HL-60 (cell line): ENCODE data around the gene CPTP.

Experiments
- DNase-seq, 2 experiments: peaks; one replicate each; pipeline ENCODE4 v3.0.0-alpha.2; 2010 to 2020; ENCODE audit warnings: low read depth in 1 of 2, low spot score in 1 of 2
- H3K27ac ChIP-seq: fragments of 250-450 bp; sonication (Bioruptor Pico); replicated peaks from 2 replicates; pipeline ENCODE4 v1.5.1; 2020; ENCODE audit warnings: mild to moderate bottlenecking, moderate library complexity
- H3K27me3 ChIP-seq: fragments of 250-450 bp; sonication (Bioruptor Pico); 2 replicates; pipeline ENCODE4 v1.5.1; 2021; ENCODE audit warnings: mild to moderate bottlenecking, moderate library complexity; ENCODE audit not compliant: insufficient read depth, poor library complexity, severe bottlenecking
- H3K4me3 ChIP-seq: replicated peaks from 2 replicates; pipeline ENCODE4 v1.5.1; 2011; ENCODE audit warnings: mild to moderate bottlenecking, control low read depth, low read length; ENCODE audit not compliant: insufficient read depth
- CTCF ChIP-seq: IDR thresholded peaks from one replicate; pipeline ENCODE4 v1.5.1; 2011; ENCODE audit warnings: low read length, control low read depth, inconsistent platforms; ENCODE audit not compliant: insufficient read depth
- GABPA ChIP-seq: IDR thresholded peaks from 2 replicates; pipeline ENCODE4 v1.6.1; 2012; ENCODE audit warnings: low read depth
- POLR2AphosphoS5 ChIP-seq: IDR thresholded peaks from 2 replicates; pipeline ENCODE4 v1.6.1; 2012; ENCODE audit warnings: low read depth
- REST ChIP-seq: IDR thresholded peaks from 2 replicates; pipeline ENCODE4 v1.6.1; 2012; ENCODE audit warnings: low read depth; ENCODE audit not compliant: insufficient replicate concordance
- SPI1 ChIP-seq: IDR thresholded peaks from 2 replicates; pipeline ENCODE4 v1.6.1; 2012; ENCODE audit warnings: low read depth, mild to moderate bottlenecking, borderline replicate concordance

Gene CPTP

GRCh38 chr1:1308756-1309250 is 15.8 kb upstream of the CPTP start:
- TF ChIP-seq GABPA (no peak), POLR2AphosphoS5 (no peak), REST (no peak), CTCF (no peak), SPI1 (no peak)
- DNase-seq: no peak
- H3K27ac ChIP-seq: peak overlapping the region; percentile 97

GRCh38 chr1:1309251-1310108 is 15.1 kb upstream of the CPTP start:
- DNase-seq: peak in 1 of 2 experiments; percentile 58
- Histone ChIP-seq H3K4me3 (peak overlapping the region; percentile 89), H3K27me3 (no peaks in the 10 kb centered on the region), H3K27ac (peak overlapping the region; percentile 97)
- TF ChIP-seq POLR2AphosphoS5 (peak; percentile 28; the same call in 1 of the 2 replicates), CTCF (no peak), GABPA (no peak)

More at GRCh38 chr1:1308756-1309250, 15.8 kb upstream of the CPTP start:
- Histone ChIP-seq H3K4me3 (peak overlapping the region; percentile 89), H3K27me3 (no peaks in the 10 kb centered on the region)

GRCh38 chr1:1310109-1310385 is 14.6 kb upstream of the CPTP start:
- Histone ChIP-seq H3K4me3 (no peak overlapping the region), H3K27me3 (no peaks in the 10 kb centered on the region), H3K27ac (no peak overlapping the region)
- no peak for TF ChIP-seq GABPA
- no peak for TF ChIP-seq POLR2AphosphoS5
- no peak for TF ChIP-seq SPI1
- no peak for DNase-seq

- no peaks in the 10 kb centered on the region for H3K27me3 ChIP-seq
- TF ChIP-seq SPI1 (no peak), CTCF (no peak), REST (no peak), POLR2AphosphoS5 (no peak), GABPA (no peak)
- DNase-seq: no peak
- no peak overlapping the region for H3K27ac ChIP-seq
- no peak overlapping the region for H3K4me3 ChIP-seq
These were observed 14.0 kb upstream of the CPTP start for GRCh38 chr1:1310476-1311053.
